Measurements from ENCODE around the gene ANKRD37.

The ANKRD37 gene

GRCh38 chr4:185381288-185382196, 15.1 kb upstream of the ANKRD37 start:
- DNase-seq = no peak

GRCh38 chr4:185382754-185383153, 13.9 kb upstream of the ANKRD37 start:
- DNase-seq = no peak

GRCh38 chr4:185383451-185383850, 13.2 kb upstream of the ANKRD37 start:
- DNase-seq = no peak

- DNase-seq = no peak
Observed at GRCh38 chr4:185384061-185384460, 12.6 kb upstream of the ANKRD37 start.

GRCh38 chr4:185384930-185385331, 11.7 kb upstream of the ANKRD37 start:
- no peak for DNase-seq

GRCh38 chr4:185387957-185388356, 8.7 kb upstream of the ANKRD37 start:
- no peak for DNase-seq

- no peak for DNase-seq
Observed at GRCh38 chr4:185390941-185391340, 5.7 kb upstream of the ANKRD37 start.

GRCh38 chr4:185392156-185392555, 4.5 kb upstream of the ANKRD37 start:
- DNase-seq = no peak

GRCh38 chr4:185394568-185395237, 1.9 kb upstream of the ANKRD37 start:
- no peak for DNase-seq

GRCh38 chr4:185395238-185395955, 1.2 kb upstream of the ANKRD37 start, which contains the start of gene LRP2BP:
Gene LRP2BP, minus strand, starts transcription at chr4:185395924. Its CDS starts 17,738 bp downstream, at chr4:185378186.
- no peak for DNase-seq

- peak; percentile 99 for DNase-seq
Observed at GRCh38 chr4:185395956-185396723, 501 bp upstream of the ANKRD37 start.

- no peak for DNase-seq
Observed at GRCh38 chr4:185398618-185399017, 2.0 kb downstream of the ANKRD37 start.

GRCh38 chr4:185399466-185399865, 2.8 kb downstream of the ANKRD37 start:
- no peak for DNase-seq

GRCh38 chr4:185404031-185404430, 7.4 kb downstream of the ANKRD37 start:
- DNase-seq = no peak

- DNase-seq = no peak
Observed at GRCh38 chr4:185405296-185405999, 8.8 kb downstream of the ANKRD37 start.

- DNase-seq = no peak
Observed at GRCh38 chr4:185408432-185408831, 11.8 kb downstream of the ANKRD37 start.

- DNase-seq = no peak
Observed at GRCh38 chr4:185411849-185412248, 15.2 kb downstream of the ANKRD37 start.

- no peak for DNase-seq
Observed at GRCh38 chr4:185412412-185412811, 15.8 kb downstream of the ANKRD37 start.

GRCh38 chr4:185416955-185417354, 20.3 kb downstream of the ANKRD37 start:
- DNase-seq = no peak

GRCh38 chr4:185421366-185422124, 24.9 kb downstream of the ANKRD37 start:
- DNase-seq = no peak

Measured in islet precursor cell (in vitro differentiated cells).